GM12873 (cell line): ENCODE data around the gene PHKA1.
"Not testable (repeated sequence)": the region's sequence is repeated elsewhere in the genome, so short reads cannot be mapped to it uniquely, and the experiment has no call there.

Experiments
- CTCF ChIP-seq: IDR thresholded peaks from 2 replicates; pipeline ENCODE4 v1.5.1; 2012; ENCODE audit warnings: low read depth, mild to moderate bottlenecking, moderate library complexity, low read length, control low read depth; ENCODE audit not compliant: insufficient read depth; ENCODE audit errors: missing control alignments

Gene PHKA1

DNA sequence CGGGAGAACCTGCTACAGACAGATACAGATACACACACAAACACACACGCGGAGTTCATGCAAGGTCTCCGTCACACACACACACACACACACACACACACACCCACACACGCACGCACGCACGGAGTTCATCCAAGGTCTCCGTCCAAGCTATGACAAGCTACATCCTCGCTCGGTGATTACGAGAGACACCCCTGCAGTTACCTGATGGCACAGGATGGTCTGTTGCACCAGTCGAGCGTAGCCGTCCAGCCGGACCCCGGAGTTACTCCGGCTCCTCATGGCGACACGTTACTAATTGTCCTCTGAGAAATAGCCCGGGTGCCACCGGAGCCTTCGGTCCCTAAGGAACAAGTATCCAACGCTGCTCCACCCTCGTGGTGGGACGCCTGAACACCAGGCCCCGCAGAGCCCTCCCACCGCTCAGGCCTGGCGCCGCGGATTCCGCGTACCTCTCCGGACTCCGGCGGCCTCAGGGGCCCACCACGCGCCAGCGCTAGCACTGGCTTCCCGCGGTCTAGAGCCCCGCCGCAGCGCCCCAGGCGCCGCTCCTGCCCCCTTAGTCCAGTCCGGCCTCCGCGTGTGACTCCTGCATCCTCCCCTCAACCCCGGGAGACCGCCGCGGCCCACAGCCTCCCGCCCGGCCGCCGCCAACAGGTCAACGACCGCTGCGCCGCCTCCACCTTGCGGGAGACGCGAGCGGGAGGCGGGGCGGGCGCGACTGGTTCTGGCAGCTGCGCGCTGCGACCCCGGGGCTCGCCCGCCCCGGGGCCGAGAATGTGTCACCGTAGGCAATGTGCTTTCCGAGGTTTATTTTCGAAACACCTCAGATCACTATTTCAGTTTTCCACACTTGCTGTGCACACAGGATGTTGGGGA is at the start of gene PHKA1:
Gene PHKA1, minus strand, starts transcription at position 708 of the 879 bp plus-strand sequence. Its CDS starts 426 bp downstream, at position 282.
- not testable (repeated sequence) for TF ChIP-seq CTCF

DNA sequence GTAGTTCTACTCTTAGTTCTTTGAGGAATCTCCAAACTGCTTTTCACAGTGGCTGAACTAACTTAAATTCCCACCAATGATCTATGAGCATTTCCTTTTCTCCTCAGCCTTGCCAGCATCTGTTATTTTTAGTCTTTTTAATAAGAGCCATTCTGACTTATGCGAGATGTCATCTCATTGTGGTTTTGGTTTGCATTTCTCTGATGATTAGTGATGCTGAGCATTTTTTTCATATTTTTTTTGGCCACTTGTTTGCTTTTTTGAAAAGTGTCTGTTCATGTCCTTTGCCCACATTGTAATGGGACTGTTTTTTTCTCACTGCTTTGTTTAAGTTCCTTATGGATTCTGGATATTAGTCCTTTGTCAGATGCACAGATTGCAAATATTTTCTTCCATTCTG is 21.5 kb upstream of the PHKA1 start:
- no peak for TF ChIP-seq CTCF

GRCh38 chrX:72727846-72728245 is 13.7 kb upstream of the PHKA1 start:
- no peak for TF ChIP-seq CTCF

GRCh38 chrX:72716766-72717165 is 2.7 kb upstream of the PHKA1 start:
- no peak for TF ChIP-seq CTCF

GRCh38 chrX:72715546-72715945 is 1.4 kb upstream of the PHKA1 start:
- no peak for TF ChIP-seq CTCF

- no peak for TF ChIP-seq CTCF
Measured at GRCh38 chrX:72714478-72714916, 391 bp upstream of the PHKA1 start.

DNA sequence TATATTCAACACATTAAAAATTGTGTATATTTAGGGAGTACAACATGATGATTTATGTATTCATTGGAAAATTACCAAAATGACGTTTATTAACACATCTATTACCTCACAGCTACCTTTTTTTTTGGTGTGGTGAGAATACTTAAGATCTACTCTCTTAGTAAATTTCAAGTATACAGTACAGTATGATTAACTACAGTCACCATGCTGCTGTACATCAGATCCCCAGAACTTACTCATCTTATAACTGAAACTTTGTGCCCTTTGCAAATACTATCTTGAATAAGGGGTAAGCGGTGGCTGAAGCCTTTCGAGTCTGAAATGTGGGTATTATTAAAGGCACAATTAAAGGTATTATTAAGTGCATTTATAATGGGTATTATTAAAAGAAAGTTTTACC is 976 bp downstream of the PHKA1 start:
- no peak for TF ChIP-seq CTCF
